HEK293T (cell line): Measurements from ENCODE around the gene QRFP.

ENCODE experiments used
- ARNT ChIP-seq: fragments of 450-650 bp; IDR thresholded peaks from 2 replicates; pipeline ENCODE4 v1.6.1; 2017; ENCODE audit warnings: mild to moderate bottlenecking
- CTBP1 ChIP-seq: fragments of 450-650 bp; IDR thresholded peaks from 2 replicates; pipeline ENCODE4 v1.6.1; 2016; ENCODE audit warnings: borderline replicate concordance
- FOXA1 ChIP-seq: fragments of 450-650 bp; IDR thresholded peaks from 2 replicates; pipeline ENCODE4 v1.6.1; 2016; ENCODE audit warnings: mild to moderate bottlenecking
- FOXK2 ChIP-seq: fragments of 450-650 bp; IDR thresholded peaks from 2 replicates; pipeline ENCODE4 v1.6.1; 2016; ENCODE audit warnings: mild to moderate bottlenecking
- FOXM1 ChIP-seq: fragments of 450-650 bp; IDR thresholded peaks from 2 replicates; pipeline ENCODE4 v1.6.1; 2017; ENCODE audit warnings: mild to moderate bottlenecking, borderline replicate concordance
- HDGF ChIP-seq: fragments of 450-650 bp; IDR thresholded peaks from 2 replicates; pipeline ENCODE4 v1.6.1; 2017; ENCODE audit warnings: antibody characterized with exemption, borderline replicate concordance
- L3MBTL2 ChIP-seq: fragments of 450-650 bp; conservative IDR thresholded peaks from 2 replicates; pipeline ENCODE4 v1.6.1; 2016; ENCODE audit warnings: mild to moderate bottlenecking
- PKNOX1 ChIP-seq: fragments of 450-650 bp; IDR thresholded peaks from 2 replicates; pipeline ENCODE4 v1.6.1; 2016
- SP1 ChIP-seq: fragments of 450-650 bp; IDR thresholded peaks from 2 replicates; pipeline ENCODE4 v1.6.1; 2017
- TARDBP ChIP-seq: fragments of 450-650 bp; IDR thresholded peaks from 2 replicates; pipeline ENCODE4 v1.6.1; 2016
- ZNF384 ChIP-seq: fragments of 450-650 bp; IDR thresholded peaks from 2 replicates; pipeline ENCODE4 v1.6.1; 2016

GRCh38 chr9:130892477-130893304 lies 3.9 kb downstream of the QRFP start:
- no peak for TF ChIP-seq TARDBP
- TF ChIP-seq FOXM1: no peak
- TF ChIP-seq FOXA1: no peak
- no peak for TF ChIP-seq ARNT
- TF ChIP-seq FOXK2: no peak
- no peak for TF ChIP-seq SP1
- no peak for TF ChIP-seq PKNOX1
- no peak for TF ChIP-seq ZNF384
- no peak for TF ChIP-seq HDGF
- no peak for TF ChIP-seq L3MBTL2
- no peak for TF ChIP-seq CTBP1
